Smooth muscle cell (in vitro differentiated cells): ENCODE measurements around the gene SEC14L6. TPM values are rescaled to one million over a fixed set of nuclear protein-coding genes. Genes with fewer than 3 reads are reported as not detected.

Experiments used
- DNase-seq: peaks from one replicate; lab custom pipeline; 2025; ENCODE audit not compliant: unreplicated experiment; lab: John Stamatoyannopoulos, UW
- H2AFZ ChIP-seq: fragments of 200-600 bp; sonication (generic); 2 replicates; pipeline ENCODE4 v1.6.0; 2016; ENCODE audit warnings: antibody characterized with exemption, low read depth, mild to moderate bottlenecking
- H3F3A ChIP-seq: fragments of 200-600 bp; sonication (generic); 2 replicates; pipeline ENCODE4 v1.6.0; 2017; ENCODE audit warnings: antibody characterized with exemption, low read depth
- H3K27ac ChIP-seq: fragments of 200-600 bp; sonication (generic); 2 replicates; pipeline ENCODE4 v1.5.1; 2016; ENCODE audit warnings: low read depth, mild to moderate bottlenecking
- H3K27me3 ChIP-seq: fragments of 200-600 bp; sonication (generic); 2 replicates; pipeline ENCODE4 v1.6.1; 2016; ENCODE audit warnings: low read depth, mild to moderate bottlenecking
- H3K36me3 ChIP-seq: fragments of 200-600 bp; sonication (generic); 2 replicates; pipeline ENCODE4 v1.5.1; 2016; ENCODE audit warnings: low read depth
- H3K4me1 ChIP-seq: fragments of 200-600 bp; sonication (generic); 2 replicates; pipeline ENCODE4 v1.5.1; 2016; ENCODE audit warnings: low read depth
- H3K4me2 ChIP-seq: fragments of 200-600 bp; sonication (generic); 2 replicates; pipeline ENCODE4 v1.6.0; 2016; ENCODE audit warnings: mild to moderate bottlenecking
- H3K4me3 ChIP-seq: fragments of 200-600 bp; sonication (generic); 2 replicates; pipeline ENCODE4 v1.5.1; 2016; ENCODE audit warnings: mild to moderate bottlenecking
- H3K79me2 ChIP-seq: fragments of 200-600 bp; sonication (generic); 2 replicates; pipeline ENCODE4 v1.6.0; 2016; ENCODE audit warnings: low read depth, mild to moderate bottlenecking
- H3K9ac ChIP-seq: fragments of 200-600 bp; sonication (generic); 2 replicates; pipeline ENCODE4 v1.6.0; 2016; ENCODE audit warnings: low read depth
- H3K9me3 ChIP-seq: fragments of 200-600 bp; sonication (generic); replicated peaks from 2 replicates; pipeline ENCODE4 v1.5.1; 2016; ENCODE audit warnings: low read depth
- H4K20me1 ChIP-seq: fragments of 200-600 bp; sonication (generic); 2 replicates; pipeline ENCODE4 v1.6.0; 2016; ENCODE audit warnings: low read depth
- CTCF ChIP-seq: fragments of 200-600 bp; sonication (generic); IDR thresholded peaks from 2 replicates; pipeline ENCODE4 v1.5.1; 2017; ENCODE audit warnings: borderline replicate concordance, mild to moderate bottlenecking, antibody characterized with exemption; ENCODE audit not compliant: insufficient read depth, poor library complexity, severe bottlenecking
- WGBS: methylation state at CpG from one replicate; pipeline ENCODE4 v1.1.7; 2016; ENCODE audit warnings: low lambda C conversion rate; 5-methylcytosine and 5-hydroxymethylcytosine counted together
- polyA plus RNA-seq: library from polyadenylated mRNA; unstranded; fragments of >200 nt; fragmentation: Nextera tagmentation; extraction: Ambion mirVana; gene quantifications from 2 replicates; pipeline ENCODE4 v1.2.1, GENCODE V29; 2016
- total RNA-seq: library from RNA; depleted of rRNA; stranded (reverse); fragments of >200 nt; gene quantifications from 2 replicates; pipeline ENCODE4 v1.2.3, GENCODE V29; 2014

SEC14L6 gene
- total and polyA plus RNA-seq, 2 experiments from 2014 or later, result 0.09 TPM; not detected in 1

DNA sequence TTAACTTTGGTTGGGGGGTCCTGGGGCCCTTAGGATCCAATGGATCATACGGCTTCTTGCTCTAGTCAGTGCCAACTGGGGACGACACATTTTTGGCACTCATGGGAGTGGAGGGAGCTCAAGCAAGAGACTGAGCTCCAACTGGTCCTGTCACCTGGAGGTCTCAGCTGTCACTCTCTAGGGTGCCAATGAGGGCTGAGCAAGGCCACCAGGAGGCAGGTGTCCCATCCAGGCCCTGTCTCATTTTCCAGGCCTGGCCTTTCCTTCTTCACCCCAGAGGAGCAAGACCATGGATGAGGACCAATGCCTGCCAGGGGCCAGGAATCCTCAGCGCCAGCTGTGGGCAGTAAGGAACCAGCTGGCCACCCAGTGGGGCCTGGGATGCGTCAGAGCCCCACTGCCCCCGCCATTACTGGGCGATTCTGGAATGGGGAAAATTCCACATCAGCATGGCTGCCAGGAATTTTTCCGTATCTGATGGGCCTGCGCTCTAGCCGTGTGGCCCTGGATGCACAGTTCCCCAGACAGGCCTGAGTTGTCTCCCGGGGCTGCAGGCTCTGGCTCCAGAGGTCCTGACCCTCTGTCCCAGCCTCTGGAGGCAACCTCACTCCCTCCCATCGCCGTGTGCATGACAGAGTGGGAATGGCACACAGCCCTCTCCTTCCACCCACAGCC lies 28.6 kb upstream of the SEC14L6 start:
- H3K4me2 ChIP-seq, result peak overlapping the region; percentile 61
- no peak for DNase-seq

DNA sequence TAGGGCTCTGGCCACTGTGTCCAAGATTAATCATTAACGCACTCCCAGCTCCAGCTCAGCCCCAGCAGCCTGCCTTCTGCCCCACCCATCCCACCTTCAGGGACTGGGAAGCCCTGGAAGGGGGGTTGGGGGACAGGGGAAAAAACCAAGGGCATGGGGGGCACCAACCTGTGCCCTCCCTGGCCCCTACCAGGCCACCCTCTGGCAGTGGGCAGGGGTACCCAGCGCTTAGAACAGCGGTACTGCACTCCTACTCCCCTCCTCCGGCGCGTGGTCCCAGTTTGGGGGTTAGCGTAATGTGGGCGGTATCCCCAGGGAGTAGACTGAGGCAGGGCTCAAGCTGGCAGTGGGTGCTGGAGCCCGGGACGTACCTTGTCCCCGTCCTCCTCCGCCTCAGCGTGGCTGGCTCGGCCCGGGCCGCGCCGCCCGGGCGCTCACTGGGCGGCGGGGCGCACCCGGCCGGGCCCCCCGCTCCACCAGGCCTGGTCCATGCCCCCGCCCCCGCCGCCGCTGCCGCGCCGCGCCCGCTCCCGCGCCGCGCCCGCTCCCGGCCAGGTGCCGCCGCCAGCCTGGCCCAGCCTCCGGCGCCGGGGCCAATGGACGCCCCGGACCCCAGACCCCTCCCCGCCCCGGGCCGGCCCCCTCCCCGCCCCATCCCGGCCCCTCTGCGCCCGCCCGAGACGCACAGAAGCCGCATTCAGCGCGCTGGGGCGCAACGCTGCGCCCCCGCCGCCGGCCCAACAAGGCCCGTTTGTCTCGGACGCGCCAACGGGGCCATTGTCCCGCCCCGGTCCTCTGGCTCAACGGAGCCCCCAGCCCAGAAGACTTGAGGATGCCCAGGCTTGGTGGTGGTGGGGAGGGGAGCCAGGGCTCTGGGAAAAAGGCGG lies 27.8 kb upstream of the SEC14L6 start, which contains the start of gene GAL3ST1:
Gene GAL3ST1 (minus strand): TSS at position 571 of the 887 bp plus-strand sequence. CDS start 17,273 bp downstream, outside the sequence.
- H3K4me1 ChIP-seq, result peaks cover 4% of the 10 kb centered on the region
- H2AFZ ChIP-seq, result no peak within 1 kb of the TSS
- peak within 1 kb of the TSS; percentile 40 for H3K4me3 ChIP-seq
- no peak for DNase-seq
- H3K27ac ChIP-seq, result no peak within 1 kb of the TSS
- no peak for TF ChIP-seq CTCF
- WGBS, result 8% methylated on average over 20 of the region's 75 CpGs
- H3K27me3 ChIP-seq, result peaks cover 9% of the 10 kb centered on the region
- no peaks in the 10 kb centered on the region for H3K9me3 ChIP-seq
- H3K79me2 ChIP-seq, result no peaks in the 10 kb centered on the region
- H3K36me3 ChIP-seq, result peaks cover 3% of the 10 kb centered on the region
- H3K4me2 ChIP-seq, result peak within 1 kb of the TSS; percentile 61
- peaks cover 5% of the 10 kb centered on the region for H4K20me1 ChIP-seq
- H3F3A ChIP-seq, result no peaks in the 10 kb centered on the region
- no peak within 1 kb of the TSS for H3K9ac ChIP-seq

More for the DNA sequence above, 28.6 kb upstream of the SEC14L6 start:
- Histone ChIP-seq H3F3A (no peaks in the 10 kb centered on the region), H3K4me3 (peak overlapping the region; percentile 23), H4K20me1 (peaks cover 5% of the 10 kb centered on the region), H3K79me2 (no peaks in the 10 kb centered on the region), H2AFZ (no peak overlapping the region), H3K27ac (no peak overlapping the region), H3K27me3 (peaks cover 9% of the 10 kb centered on the region), H3K4me1 (peaks cover 4% of the 10 kb centered on the region), H3K36me3 (peaks cover 3% of the 10 kb centered on the region), H3K9ac (no peak overlapping the region), H3K9me3 (no peaks in the 10 kb centered on the region)
- no peak for TF ChIP-seq CTCF
- WGBS, result 69% methylated on average over 12 of the region's 12 CpGs

- Histone ChIP-seq H3K4me1 (peaks cover 4% of the 10 kb centered on the region), H3K27ac (no peak overlapping the region), H4K20me1 (peaks cover 5% of the 10 kb centered on the region), H3F3A (no peaks in the 10 kb centered on the region), H3K4me2 (no peak overlapping the region), H3K4me3 (peak overlapping the region; percentile 40), H2AFZ (no peak overlapping the region), H3K79me2 (no peaks in the 10 kb centered on the region), H3K36me3 (peaks cover 3% of the 10 kb centered on the region), H3K27me3 (peaks cover 9% of the 10 kb centered on the region), H3K9me3 (no peaks in the 10 kb centered on the region), H3K9ac (no peak overlapping the region)
- DNase-seq, result no peak
- WGBS, result 77% methylated on average over 7 of the region's 7 CpGs
- TF ChIP-seq CTCF, result no peak
Observed at GRCh38 chr22:30573594-30574094, 27.1 kb upstream of the SEC14L6 start.
